Measurements from ENCODE around the gene RNF113B. TPM values are rescaled to one million over a fixed set of nuclear protein-coding genes. Genes with fewer than 3 reads are reported as not detected.
A peak's percentile ranks its signal among the peaks of the same experiment; 100 is the strongest.

Gene RNF113B
- total RNA-seq, 1 donor from 2014 or later = not detected

DNA sequence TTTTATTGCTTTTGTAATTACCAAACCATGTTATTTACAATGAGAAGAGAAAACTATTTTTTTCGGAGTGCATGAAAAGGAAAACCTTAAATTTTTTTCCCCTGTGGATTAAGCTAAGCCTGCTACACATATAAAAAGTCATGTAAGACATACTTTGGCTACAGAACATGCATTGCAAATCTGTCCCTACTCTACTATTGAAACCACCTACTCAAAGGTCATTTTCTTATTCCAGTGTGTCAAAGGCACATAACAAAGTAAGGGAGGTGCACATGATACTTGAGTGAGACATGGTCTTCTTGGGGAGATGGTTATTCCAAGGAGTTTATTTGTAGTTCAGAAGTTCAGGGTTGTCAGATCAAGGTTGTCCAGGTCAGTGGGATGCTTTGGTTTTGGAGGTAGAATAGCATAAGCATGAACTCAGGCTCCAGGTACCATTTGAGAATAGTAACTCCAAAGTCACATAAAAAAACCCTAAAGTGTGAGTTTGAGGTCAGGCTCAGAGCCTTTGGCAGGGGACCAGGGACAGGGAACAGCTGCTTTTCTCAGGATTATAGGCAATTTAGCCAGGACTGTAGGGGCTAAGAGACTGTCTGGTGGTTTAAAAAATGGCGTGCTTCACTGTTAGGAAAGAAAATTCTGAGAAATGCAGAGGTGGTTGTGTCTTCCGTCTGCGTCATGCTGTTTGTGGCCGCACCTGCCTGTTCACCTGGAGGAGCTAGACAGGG is 18.7 kb downstream of the RNF113B start:
- peaks cover 92% of the 10 kb centered on the region for H3K79me2 ChIP-seq (ENCODE audit: insufficient read depth, low read length)
- Mint-ChIP-seq H3K4me3 (ENCODE audit: unreplicated experiment) (no peak overlapping the region), H3K27ac (ENCODE audit: unreplicated experiment) (no peak overlapping the region), H3K9me3 (ENCODE audit: unreplicated experiment) (no peaks in the 10 kb centered on the region), H3K36me3 (ENCODE audit: low read depth, unreplicated experiment) (peaks cover 8% of the 10 kb centered on the region), H3K4me1 (ENCODE audit: low read depth, unreplicated experiment) (peaks cover 20% of the 10 kb centered on the region), H3K27me3 (ENCODE audit: low read depth, unreplicated experiment) (no peaks in the 10 kb centered on the region)
- no peak for DNase-seq (ENCODE audit: low read depth)
- H3K27ac ChIP-seq (ENCODE audit: low read depth, low read length) = no peak overlapping the region
- H4K20me1 ChIP-seq (ENCODE audit: insufficient read depth, low read length) = peaks cover 61% of the 10 kb centered on the region
- FAIRE-seq = no peak
- no peak overlapping the region for H3K4me2 ChIP-seq (ENCODE audit: low read length)
- no peaks in the 10 kb centered on the region for H3K36me3 ChIP-seq (ENCODE audit: insufficient read depth, low read length)
- no peak overlapping the region for H3K9ac ChIP-seq (ENCODE audit: low read length)
- no peak overlapping the region for H2AFZ ChIP-seq (ENCODE audit: low read depth, low read length)
- H3K27me3 ChIP-seq (ENCODE audit: insufficient read depth, low read length) = no peaks in the 10 kb centered on the region
- no peaks in the 10 kb centered on the region for H3K4me1 ChIP-seq (ENCODE audit: insufficient read depth, low read length)
- H3K4me3 ChIP-seq (ENCODE audit: insufficient read depth, low read depth, low read length) = no peak overlapping the region
- no peaks in the 10 kb centered on the region for H3K9me3 ChIP-seq (ENCODE audit: insufficient read depth, low read depth, low read length)
- TF ChIP-seq EZH2 (IDR thresholded peaks at IDR 0.05; ENCODE audit: insufficient read depth, low read length) = no peak
- TF ChIP-seq, protein P1, sequence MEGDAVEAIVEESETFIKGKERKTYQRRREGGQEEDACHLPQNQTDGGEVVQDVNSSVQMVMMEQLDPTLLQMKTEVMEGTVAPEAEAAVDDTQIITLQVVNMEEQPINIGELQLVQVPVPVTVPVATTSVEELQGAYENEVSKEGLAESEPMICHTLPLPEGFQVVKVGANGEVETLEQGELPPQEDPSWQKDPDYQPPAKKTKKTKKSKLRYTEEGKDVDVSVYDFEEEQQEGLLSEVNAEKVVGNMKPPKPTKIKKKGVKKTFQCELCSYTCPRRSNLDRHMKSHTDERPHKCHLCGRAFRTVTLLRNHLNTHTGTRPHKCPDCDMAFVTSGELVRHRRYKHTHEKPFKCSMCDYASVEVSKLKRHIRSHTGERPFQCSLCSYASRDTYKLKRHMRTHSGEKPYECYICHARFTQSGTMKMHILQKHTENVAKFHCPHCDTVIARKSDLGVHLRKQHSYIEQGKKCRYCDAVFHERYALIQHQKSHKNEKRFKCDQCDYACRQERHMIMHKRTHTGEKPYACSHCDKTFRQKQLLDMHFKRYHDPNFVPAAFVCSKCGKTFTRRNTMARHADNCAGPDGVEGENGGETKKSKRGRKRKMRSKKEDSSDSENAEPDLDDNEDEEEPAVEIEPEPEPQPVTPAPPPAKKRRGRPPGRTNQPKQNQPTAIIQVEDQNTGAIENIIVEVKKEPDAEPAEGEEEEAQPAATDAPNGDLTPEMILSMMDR (IDR thresholded peaks at IDR 0.05; ENCODE audit: insufficient read depth, low read depth, low read length) = no peak

DNA sequence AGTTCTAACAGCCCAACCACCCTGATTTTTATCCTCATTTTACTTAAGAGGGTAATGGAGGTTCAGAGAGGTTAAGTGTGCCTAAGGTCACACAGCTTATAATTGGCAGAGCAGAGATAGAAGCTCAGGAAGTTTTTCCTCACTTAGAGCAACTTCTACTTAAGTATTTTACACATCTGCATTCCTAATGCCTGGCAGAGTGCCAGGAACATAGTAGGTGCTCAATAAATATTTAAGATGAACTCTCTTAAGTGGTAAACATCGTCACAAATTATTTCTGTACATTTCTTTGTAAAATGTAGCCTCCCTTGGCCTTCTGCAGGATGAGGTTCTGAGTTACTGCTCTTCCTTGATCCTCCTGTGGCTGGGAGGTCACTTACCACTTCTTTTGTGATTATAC is 19.5 kb downstream of the RNF113B start:
- H3K36me3 ChIP-seq (ENCODE audit: insufficient read depth, low read length) = no peaks in the 10 kb centered on the region
- H3K79me2 ChIP-seq (ENCODE audit: insufficient read depth, low read length) = peaks cover 89% of the 10 kb centered on the region

More for the DNA sequence above, 19.5 kb downstream of the RNF113B start:
- Histone ChIP-seq H3K4me3 (ENCODE audit: insufficient read depth, low read depth, low read length) (no peak overlapping the region), H2AFZ (ENCODE audit: low read depth, low read length) (no peak overlapping the region), H3K4me2 (ENCODE audit: low read length) (no peak overlapping the region), H3K9me3 (ENCODE audit: insufficient read depth, low read depth, low read length) (no peaks in the 10 kb centered on the region), H3K27me3 (ENCODE audit: insufficient read depth, low read length) (no peaks in the 10 kb centered on the region), H3K9ac (ENCODE audit: low read length) (no peak overlapping the region), H3K27ac (ENCODE audit: low read depth, low read length) (no peak overlapping the region), H4K20me1 (ENCODE audit: insufficient read depth, low read length) (peaks cover 59% of the 10 kb centered on the region), H3K4me1 (ENCODE audit: insufficient read depth, low read length) (no peaks in the 10 kb centered on the region)
- no peaks in the 10 kb centered on the region for H3K9me3 Mint-ChIP-seq (ENCODE audit: unreplicated experiment)
- DNase-seq (ENCODE audit: low read depth) (no peak), FAIRE-seq (peak; percentile 65)
- H3K36me3 Mint-ChIP-seq (ENCODE audit: low read depth, unreplicated experiment) = peaks cover 6% of the 10 kb centered on the region
- peaks cover 20% of the 10 kb centered on the region for H3K4me1 Mint-ChIP-seq (ENCODE audit: low read depth, unreplicated experiment)
- no peak for TF ChIP-seq EZH2 (IDR thresholded peaks at IDR 0.05; ENCODE audit: insufficient read depth, low read length)
- TF ChIP-seq, protein P1 (IDR thresholded peaks at IDR 0.05; ENCODE audit: insufficient read depth, low read depth, low read length) = no peak
- no peak overlapping the region for H3K4me3 Mint-ChIP-seq (ENCODE audit: unreplicated experiment)
- H3K27ac Mint-ChIP-seq (ENCODE audit: unreplicated experiment) = no peak overlapping the region
- no peaks in the 10 kb centered on the region for H3K27me3 Mint-ChIP-seq (ENCODE audit: low read depth, unreplicated experiment)

All from astrocyte (in vitro differentiated cells and primary cell).